ENCODE measurements around the gene VSTM2L. TPM values are rescaled to one million over a fixed set of nuclear protein-coding genes. Genes with fewer than 3 reads are reported as not detected.

The VSTM2L gene
- total and polyA plus RNA-seq, 5 experiments from 2014 or later, result not detected

GRCh38 chr20:37870294-37870693 lies 32.6 kb upstream of the VSTM2L start:
- ATAC-seq, result no peak
- POLR2A ChIA-PET, result no interaction called here
- no peak overlapping the region for H3K4me3 Mint-ChIP-seq
- DNase-seq, result no peak
- H3K27me3 Mint-ChIP-seq, result no peaks in the 10 kb centered on the region
- peaks cover 8 to 66% (median 16%) of the 10 kb centered on the region in 3 donors for H3K36me3 Mint-ChIP-seq
- H3K27ac Mint-ChIP-seq, result peak overlapping the region in 4 of 10 donors; percentile 63 to 71 (median 68)
- no peaks in the 10 kb centered on the region for H3K9me3 Mint-ChIP-seq
- peaks cover 0 to 5% (median 0%) of the 10 kb centered on the region in 4 donors for H3K4me1 Mint-ChIP-seq

DNA sequence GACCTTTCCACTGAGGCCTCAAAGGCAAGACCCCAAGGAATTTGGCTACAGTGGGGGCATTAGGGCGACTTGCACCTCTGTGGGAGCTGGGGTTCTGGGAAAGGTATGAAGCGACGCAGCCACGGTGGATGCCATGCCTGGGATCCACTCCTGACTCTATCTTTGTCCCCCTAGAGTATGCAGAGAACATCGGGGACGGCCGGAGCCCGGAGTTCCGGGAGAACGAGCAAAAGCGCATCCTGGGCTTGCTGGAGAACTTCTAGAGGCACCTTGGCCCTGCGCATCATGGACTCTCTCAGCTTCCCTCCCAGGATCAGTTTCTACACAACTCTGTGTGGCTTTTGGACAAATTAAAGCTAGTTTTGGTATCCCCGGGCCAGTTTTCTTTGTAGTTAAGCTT lies 31.2 kb upstream of the VSTM2L start:
- Mint-ChIP-seq H3K4me1 (peaks cover 0 to 5% (median 0%) of the 10 kb centered on the region in 4 donors), H3K4me3 (no peak overlapping the region), H3K27ac (peak overlapping the region in 1 of 10 donors; percentile 15), H3K27me3 (no peaks in the 10 kb centered on the region), H3K36me3 (peaks cover 8 to 61% (median 16%) of the 10 kb centered on the region in 3 donors), H3K9me3 (no peaks in the 10 kb centered on the region)
- POLR2A ChIA-PET, result no interaction called here
- ATAC-seq (no peak), DNase-seq (no peak)

DNA sequence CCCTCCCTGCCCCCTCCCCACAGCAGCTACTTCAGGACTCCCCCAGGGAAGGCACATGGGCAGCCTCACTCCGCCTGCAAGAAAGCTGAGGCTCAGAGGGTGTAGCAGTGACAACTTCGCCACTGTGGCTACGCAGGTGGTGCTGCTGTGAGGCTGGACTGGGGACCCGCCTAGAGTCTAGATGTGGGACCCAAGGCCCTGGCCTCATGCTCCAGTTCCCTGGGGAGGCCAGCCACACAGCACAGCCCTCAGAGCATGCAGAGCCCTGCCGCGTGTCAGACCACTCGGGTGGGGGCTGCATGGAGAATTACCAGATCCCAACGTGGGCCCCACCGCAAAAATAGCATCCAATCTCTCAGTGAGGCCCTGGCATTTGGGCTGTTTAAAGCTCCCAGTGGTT lies 30.8 kb upstream of the VSTM2L start:
- peaks cover 8 to 59% (median 16%) of the 10 kb centered on the region in 3 donors for H3K36me3 Mint-ChIP-seq

GRCh38 chr20:37873884-37874283 lies 29.0 kb upstream of the VSTM2L start:
- POLR2A ChIA-PET, result no interaction called here
- Mint-ChIP-seq H3K36me3 (peaks cover 8 to 46% (median 16%) of the 10 kb centered on the region in 3 donors), H3K4me1 (peaks cover 0 to 5% (median 0%) of the 10 kb centered on the region in 4 donors), H3K9me3 (no peaks in the 10 kb centered on the region), H3K4me3 (no peak overlapping the region), H3K27ac (no peak overlapping the region), H3K27me3 (no peaks in the 10 kb centered on the region)
- DNase-seq, result no peak
- ATAC-seq, result no peak

More for the DNA sequence above, 30.8 kb upstream of the VSTM2L start:
- no peak for DNase-seq
- Mint-ChIP-seq H3K27me3 (no peaks in the 10 kb centered on the region), H3K4me1 (peaks cover 0 to 5% (median 0%) of the 10 kb centered on the region in 4 donors), H3K27ac (no peak overlapping the region), H3K4me3 (no peak overlapping the region), H3K9me3 (no peaks in the 10 kb centered on the region)
- POLR2A ChIA-PET, result no interaction called here
- ATAC-seq, result no peak

- H3K27ac Mint-ChIP-seq, result peak overlapping the region in 2 of 10 donors; percentile 49 to 71
- ATAC-seq (no peak), DNase-seq (no peak)
- H3K4me3 Mint-ChIP-seq, result no peak overlapping the region
- H3K36me3 Mint-ChIP-seq, result peaks cover 4 to 30% (median 10%) of the 10 kb centered on the region in 3 donors
- peaks cover 0 to 2% (median 0%) of the 10 kb centered on the region in 4 donors for H3K4me1 Mint-ChIP-seq
- H3K27me3 Mint-ChIP-seq, result no peaks in the 10 kb centered on the region
- POLR2A ChIA-PET, result no interaction called here
- no peaks in the 10 kb centered on the region for H3K9me3 Mint-ChIP-seq
Measured at GRCh38 chr20:37875460-37876175, 27.3 kb upstream of the VSTM2L start.

DNA sequence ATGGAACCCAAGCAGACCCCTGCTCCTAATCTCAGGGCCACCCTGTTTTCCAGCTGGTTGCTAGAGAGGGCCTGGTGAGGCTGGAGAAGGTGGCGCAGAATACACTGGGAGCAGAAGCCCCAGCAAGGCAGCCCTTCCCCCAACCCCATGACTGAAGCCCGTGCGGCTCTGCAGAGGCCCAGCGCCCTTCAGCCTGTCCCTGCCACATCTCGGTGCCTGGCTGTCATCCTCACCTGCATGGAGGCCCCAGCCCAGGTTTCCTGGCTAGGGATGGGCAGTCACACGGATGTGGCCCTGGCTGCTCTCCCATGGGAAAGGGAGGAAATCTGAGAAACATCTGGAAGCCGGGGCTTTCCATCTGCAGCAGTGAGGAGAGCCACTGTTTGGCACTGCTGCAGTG lies 26.1 kb upstream of the VSTM2L start:
- no peaks in the 10 kb centered on the region for H3K27me3 Mint-ChIP-seq
- POLR2A ChIA-PET, result no interaction called here

DNA sequence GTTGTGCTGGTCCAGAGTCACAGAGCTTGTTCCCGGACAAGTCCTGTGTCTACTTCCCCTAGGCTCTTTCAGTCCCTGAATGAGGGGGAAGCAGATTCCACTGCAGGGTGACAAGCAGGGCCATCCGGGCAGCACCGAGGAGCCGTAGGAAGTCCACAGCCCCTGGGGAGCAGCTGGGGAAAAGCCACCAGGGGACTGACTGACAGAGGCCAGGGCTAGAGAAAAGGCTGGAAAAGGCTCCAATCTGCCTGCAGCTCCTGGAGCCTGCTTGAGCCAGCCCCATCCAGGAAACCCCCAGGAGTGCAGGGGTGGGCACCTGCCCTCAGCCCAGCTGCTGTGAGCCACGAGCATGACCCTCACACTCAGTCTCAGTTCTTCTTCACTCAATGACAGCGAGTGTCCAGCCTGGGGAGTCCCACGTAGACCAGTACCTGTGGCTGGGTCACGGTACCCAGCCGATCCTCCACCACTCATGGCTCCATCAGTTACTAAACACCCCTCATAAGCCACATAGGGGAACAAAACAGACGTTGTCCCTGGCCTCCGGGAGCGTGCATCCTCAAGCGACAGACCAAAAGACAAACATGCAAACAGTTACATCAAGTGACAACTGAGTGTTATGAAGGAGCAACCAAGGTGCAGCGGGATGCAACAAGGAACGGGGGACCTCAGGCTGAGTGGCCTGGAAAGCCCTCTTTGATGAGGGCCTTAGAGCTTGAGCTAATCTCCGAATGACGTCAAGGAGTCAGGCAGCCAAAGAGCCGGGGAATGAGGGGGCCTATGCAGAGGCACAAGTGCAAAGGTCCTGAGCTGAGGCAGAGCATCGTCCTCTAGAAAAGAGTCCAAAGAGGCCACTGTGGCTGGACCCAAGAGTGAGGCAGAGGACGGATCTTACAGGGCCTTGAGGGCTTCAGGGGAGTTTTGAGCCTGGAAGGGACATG lies 24.8 kb upstream of the VSTM2L start:
- H3K9me3 Mint-ChIP-seq, result no peaks in the 10 kb centered on the region
- H3K36me3 Mint-ChIP-seq, result peaks cover 0 to 7% (median 2%) of the 10 kb centered on the region in 3 donors
- POLR2A ChIA-PET, result no interaction called here
- H3K27ac Mint-ChIP-seq, result peak overlapping the region in 1 of 10 donors; percentile 77
- ATAC-seq, result no peak
- peaks cover 0 to 2% (median 0%) of the 10 kb centered on the region in 4 donors for H3K4me1 Mint-ChIP-seq
- H3K27me3 Mint-ChIP-seq, result no peaks in the 10 kb centered on the region
- DNase-seq, result no peak
- H3K4me3 Mint-ChIP-seq, result no peak overlapping the region

More for the DNA sequence above, 26.1 kb upstream of the VSTM2L start:
- Mint-ChIP-seq H3K27ac (peak overlapping the region in 1 of 10 donors; percentile 22), H3K4me1 (peaks cover 0 to 2% (median 0%) of the 10 kb centered on the region in 4 donors), H3K36me3 (peaks cover 0 to 18% (median 5%) of the 10 kb centered on the region in 3 donors), H3K9me3 (no peaks in the 10 kb centered on the region), H3K4me3 (no peak overlapping the region)
- DNase-seq (no peak), ATAC-seq (no peak)

- Mint-ChIP-seq H3K27ac (peak overlapping the region in 1 of 10 donors; percentile 77), H3K36me3 (peaks cover 0 to 3% (median 0%) of the 10 kb centered on the region in 3 donors), H3K4me3 (no peak overlapping the region), H3K9me3 (no peaks in the 10 kb centered on the region), H3K27me3 (no peaks in the 10 kb centered on the region), H3K4me1 (peaks cover 0 to 2% (median 0%) of the 10 kb centered on the region in 4 donors)
- DNase-seq, result no peak
- POLR2A ChIA-PET, result no interaction called here
- ATAC-seq, result no peak
Measured at GRCh38 chr20:37878835-37879599, 23.9 kb upstream of the VSTM2L start.

DNA sequence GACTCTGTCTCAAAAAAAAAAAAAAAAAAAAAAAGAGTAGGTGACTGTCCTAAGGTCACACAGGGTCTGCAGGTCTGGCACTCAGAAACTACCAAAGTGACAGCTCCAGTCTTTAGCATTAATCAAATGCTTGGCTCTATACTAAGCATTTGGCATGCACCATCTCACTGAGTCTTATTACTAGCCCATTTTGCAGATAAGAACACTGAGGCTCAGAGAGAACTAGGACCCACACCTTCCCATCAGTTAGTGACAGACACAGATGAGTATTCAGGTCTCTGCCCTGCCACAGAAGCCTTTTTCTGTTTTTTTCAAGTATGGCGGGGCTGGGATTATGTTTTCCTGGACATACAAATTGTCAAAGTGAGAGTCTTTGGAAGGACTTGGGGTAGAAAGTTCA lies 23.1 kb upstream of the VSTM2L start:
- ATAC-seq (no peak), DNase-seq (no peak)
- POLR2A ChIA-PET, result no interaction called here
- Mint-ChIP-seq H3K27ac (no peak overlapping the region), H3K4me3 (no peak overlapping the region), H3K36me3 (no peaks in the 10 kb centered on the region), H3K27me3 (peaks cover 0 to under 1% (median 0%) of the 10 kb centered on the region in 5 donors), H3K4me1 (peaks cover 0 to 2% (median 0%) of the 10 kb centered on the region in 4 donors), H3K9me3 (no peaks in the 10 kb centered on the region)

DNA sequence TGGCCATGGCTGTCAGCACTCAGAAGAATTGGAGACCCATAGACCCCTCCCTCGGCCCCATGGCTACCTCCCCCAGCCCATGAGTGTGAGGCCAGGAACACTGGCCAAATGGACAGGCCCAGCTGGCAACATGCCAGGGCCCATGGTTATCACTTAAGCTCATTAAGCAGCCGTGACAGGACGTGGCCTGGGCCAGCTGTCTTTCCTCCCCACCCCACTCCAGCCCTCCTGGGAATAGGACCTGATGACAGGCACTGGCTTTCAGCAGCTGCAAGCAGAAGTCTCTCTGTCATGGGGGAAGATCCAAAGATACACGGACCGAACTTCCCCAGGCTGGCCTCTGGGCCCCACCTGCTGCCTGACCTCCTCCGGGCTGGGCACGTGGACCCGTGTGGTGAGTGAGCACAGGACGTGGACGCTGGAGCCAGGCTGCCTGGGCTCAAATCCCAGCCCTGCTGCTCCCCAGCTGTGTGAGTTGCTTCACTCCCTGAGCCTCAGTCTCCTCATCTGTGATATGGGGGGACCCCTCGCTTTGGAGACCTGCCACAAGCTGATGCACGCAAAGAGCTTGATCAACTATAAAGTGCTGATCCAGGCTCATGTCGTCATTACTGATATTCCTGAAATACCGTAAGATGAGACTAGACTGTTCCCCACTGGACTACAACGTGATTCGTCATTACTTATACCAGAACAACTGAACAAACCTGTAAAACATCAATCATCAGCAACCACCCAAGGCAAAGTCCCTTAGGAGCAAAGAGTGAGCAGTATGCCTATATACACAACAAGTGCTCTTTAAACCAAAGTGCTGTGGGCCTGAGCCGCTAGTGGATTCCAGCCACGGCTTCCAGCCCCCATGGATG lies 22.0 kb upstream of the VSTM2L start:
- no peaks in the 10 kb centered on the region for H3K36me3 Mint-ChIP-seq
- no peaks in the 10 kb centered on the region for H3K9me3 Mint-ChIP-seq
- H3K4me3 Mint-ChIP-seq, result no peak overlapping the region
- H3K27ac Mint-ChIP-seq, result peak overlapping the region in 1 of 10 donors; percentile 25
- H3K4me1 Mint-ChIP-seq, result peaks cover 0 to 2% (median 0%) of the 10 kb centered on the region in 4 donors
- POLR2A ChIA-PET, result no interaction called here
- peaks cover 0 to 1% (median 0%) of the 10 kb centered on the region in 5 donors for H3K27me3 Mint-ChIP-seq
- ATAC-seq (no peak), DNase-seq (no peak)

DNA sequence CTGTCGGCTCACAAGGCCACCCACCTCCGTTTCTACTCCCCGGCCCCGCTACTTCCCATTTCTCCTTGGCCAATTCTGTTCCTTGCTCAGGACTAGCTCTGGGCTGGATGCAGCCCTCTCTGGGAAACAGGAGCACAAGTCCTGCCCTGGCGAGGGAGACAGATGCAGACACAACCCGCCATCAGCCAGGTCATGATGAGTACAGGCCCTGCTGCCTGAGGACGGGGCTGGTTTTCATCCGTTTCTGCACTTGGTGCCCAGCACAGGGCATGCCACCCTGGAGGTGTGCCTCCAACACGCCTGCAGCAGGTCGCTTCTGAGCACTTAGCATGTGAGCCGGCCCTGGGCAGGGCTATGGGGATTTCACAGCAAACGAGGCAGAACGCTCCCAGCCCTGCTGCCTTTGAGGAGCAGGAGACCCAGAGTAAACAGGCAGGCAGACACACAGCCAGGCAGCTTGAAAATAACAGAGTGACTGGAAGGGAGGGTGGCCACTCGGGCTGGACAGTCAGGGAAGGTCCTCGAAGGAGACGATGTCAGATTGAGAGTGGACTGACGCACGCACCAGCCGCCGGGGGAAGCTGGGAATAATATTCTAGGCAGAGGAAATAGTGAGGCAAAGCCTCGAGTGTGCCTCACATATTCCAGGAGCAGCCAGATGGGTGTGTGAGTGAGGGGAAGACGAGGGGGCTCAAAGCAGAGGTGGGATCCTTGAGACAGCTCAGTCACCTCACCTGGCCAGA lies 21.2 kb upstream of the VSTM2L start:
- Mint-ChIP-seq H3K4me1 (peaks cover 0 to 2% (median 0%) of the 10 kb centered on the region in 4 donors), H3K27me3 (peaks cover 0 to 1% (median 0%) of the 10 kb centered on the region in 5 donors), H3K4me3 (no peak overlapping the region), H3K36me3 (no peaks in the 10 kb centered on the region), H3K27ac (no peak overlapping the region), H3K9me3 (no peaks in the 10 kb centered on the region)
- ATAC-seq (no peak), DNase-seq (no peak)
- POLR2A ChIA-PET, result no interaction called here

Data from naive thymus-derived CD8-positive, alpha-beta T cell (primary cell).